ENCODE data around the gene PLCB3.

The PLCB3 gene

GRCh38 chr11:64297699-64298358 is 46.5 kb downstream of the PLCB3 start:
- no peaks in the 10 kb centered on the region for H3K79me2 ChIP-seq (ENCODE audit: insufficient read depth, low read length)
- no peak overlapping the region for H3K27ac ChIP-seq (ENCODE audit: low read depth, low read length)
- H3K9me2 ChIP-seq (replicated peaks; ENCODE audit: insufficient read depth, low read length), result no peaks in the 10 kb centered on the region
- no peak overlapping the region for H3K9ac ChIP-seq (ENCODE audit: low read length)
- H3K36me3 ChIP-seq (ENCODE audit: low read length), result no peaks in the 10 kb centered on the region
- H3K27me3 ChIP-seq (ENCODE audit: low read length), result no peaks in the 10 kb centered on the region
- no peak overlapping the region for H3K4me3 ChIP-seq (ENCODE audit: insufficient read depth, low read length, poor library complexity, severe bottlenecking)
- no peaks in the 10 kb centered on the region for H3F3A ChIP-seq (ENCODE audit: insufficient read depth)
- TF ChIP-seq, protein P1, sequence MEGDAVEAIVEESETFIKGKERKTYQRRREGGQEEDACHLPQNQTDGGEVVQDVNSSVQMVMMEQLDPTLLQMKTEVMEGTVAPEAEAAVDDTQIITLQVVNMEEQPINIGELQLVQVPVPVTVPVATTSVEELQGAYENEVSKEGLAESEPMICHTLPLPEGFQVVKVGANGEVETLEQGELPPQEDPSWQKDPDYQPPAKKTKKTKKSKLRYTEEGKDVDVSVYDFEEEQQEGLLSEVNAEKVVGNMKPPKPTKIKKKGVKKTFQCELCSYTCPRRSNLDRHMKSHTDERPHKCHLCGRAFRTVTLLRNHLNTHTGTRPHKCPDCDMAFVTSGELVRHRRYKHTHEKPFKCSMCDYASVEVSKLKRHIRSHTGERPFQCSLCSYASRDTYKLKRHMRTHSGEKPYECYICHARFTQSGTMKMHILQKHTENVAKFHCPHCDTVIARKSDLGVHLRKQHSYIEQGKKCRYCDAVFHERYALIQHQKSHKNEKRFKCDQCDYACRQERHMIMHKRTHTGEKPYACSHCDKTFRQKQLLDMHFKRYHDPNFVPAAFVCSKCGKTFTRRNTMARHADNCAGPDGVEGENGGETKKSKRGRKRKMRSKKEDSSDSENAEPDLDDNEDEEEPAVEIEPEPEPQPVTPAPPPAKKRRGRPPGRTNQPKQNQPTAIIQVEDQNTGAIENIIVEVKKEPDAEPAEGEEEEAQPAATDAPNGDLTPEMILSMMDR (IDR thresholded peaks at IDR 0.05; ENCODE audit: insufficient read depth, low read length, poor library complexity, severe bottlenecking), result no peak
- TF ChIP-seq EZH2phosphoT487 (conservative IDR thresholded peaks at IDR 0.05; ENCODE audit: low read length), result no peak
- no peaks in the 10 kb centered on the region for H3K9me3 ChIP-seq (ENCODE audit: insufficient read depth, low read length)
- no peaks in the 10 kb centered on the region for H4K20me1 ChIP-seq (ENCODE audit: low read depth, low read length)
- H2AFZ ChIP-seq (ENCODE audit: low read depth, low read length, severe bottlenecking), result no peak overlapping the region
- no peak overlapping the region for H3K4me2 ChIP-seq (ENCODE audit: low read depth, low read length, poor library complexity, severe bottlenecking)

DNA sequence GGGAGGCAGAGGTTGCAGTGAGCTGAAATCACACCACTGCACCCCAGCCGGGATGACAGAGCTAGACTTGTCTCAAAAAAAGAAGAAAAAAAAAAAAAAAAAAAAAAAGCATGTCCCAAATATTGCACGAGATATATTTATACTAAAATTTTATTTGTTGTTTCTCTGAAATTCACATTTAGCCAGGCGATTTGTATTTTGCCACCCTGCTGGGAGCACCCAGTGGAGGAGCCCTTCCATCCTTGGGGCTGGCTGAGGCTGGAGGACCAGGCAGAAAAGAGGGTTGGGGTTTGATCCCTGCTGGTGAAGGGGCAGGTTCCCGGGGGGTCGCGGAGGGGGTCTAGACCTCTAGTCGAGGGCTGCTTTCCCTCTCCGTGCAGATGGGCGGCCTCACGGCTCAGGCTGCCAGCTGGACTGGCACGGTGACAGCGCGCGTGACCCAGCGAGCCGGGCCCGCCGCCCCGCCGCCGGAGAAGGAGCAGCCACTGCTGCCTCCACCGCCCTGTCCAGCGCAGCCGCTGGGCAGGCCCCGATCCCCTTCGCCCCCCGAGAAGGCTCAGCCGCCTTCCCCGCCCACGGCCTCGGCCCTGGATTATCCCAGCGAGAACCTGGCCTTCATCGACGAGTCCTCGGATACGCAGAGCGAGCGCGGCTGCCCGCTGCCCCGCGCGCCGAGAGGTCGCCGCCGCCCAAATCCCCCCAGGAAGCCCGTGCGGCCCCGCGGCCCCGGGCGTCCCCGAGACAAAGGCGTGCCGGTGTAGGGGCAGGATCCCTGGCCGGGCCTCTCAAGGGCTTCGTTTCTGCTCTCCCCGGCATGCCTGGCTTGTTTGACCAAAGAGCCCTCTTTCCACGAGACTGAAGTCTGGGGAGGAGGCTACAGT is 47.9 kb downstream of the PLCB3 start:
- Histone ChIP-seq H3K9me3 (ENCODE audit: insufficient read depth, low read length) (no peaks in the 10 kb centered on the region), H3K9ac (ENCODE audit: low read length) (no peak overlapping the region), H4K20me1 (ENCODE audit: low read depth, low read length) (no peaks in the 10 kb centered on the region), H3K27ac (ENCODE audit: low read depth, low read length) (no peak overlapping the region), H3K9me2 (replicated peaks; ENCODE audit: insufficient read depth, low read length) (no peaks in the 10 kb centered on the region), H3K4me2 (ENCODE audit: low read depth, low read length, poor library complexity, severe bottlenecking) (no peak overlapping the region), H3F3A (ENCODE audit: insufficient read depth) (no peaks in the 10 kb centered on the region), H3K79me2 (ENCODE audit: insufficient read depth, low read length) (no peaks in the 10 kb centered on the region), H2AFZ (ENCODE audit: low read depth, low read length, severe bottlenecking) (no peak overlapping the region), H3K27me3 (ENCODE audit: low read length) (no peaks in the 10 kb centered on the region), H3K36me3 (ENCODE audit: low read length) (no peaks in the 10 kb centered on the region), H3K4me3 (ENCODE audit: insufficient read depth, low read length, poor library complexity, severe bottlenecking) (no peak overlapping the region)
- TF ChIP-seq, protein P1 (IDR thresholded peaks at IDR 0.05; ENCODE audit: insufficient read depth, low read length, poor library complexity, severe bottlenecking), result no peak
- no peak for TF ChIP-seq EZH2phosphoT487 (conservative IDR thresholded peaks at IDR 0.05; ENCODE audit: low read length)

GRCh38 chr11:64299847-64300648 is 48.7 kb downstream of the PLCB3 start, which contains the start of gene CATSPERZ:
Gene CATSPERZ, plus strand, starts transcription at chr11:64300358. Its CDS starts 53 bp downstream, at chr11:64300411.
- no peak within 1 kb of the TSS for H2AFZ ChIP-seq (ENCODE audit: low read depth, low read length, severe bottlenecking)
- H3K27me3 ChIP-seq (ENCODE audit: low read length), result no peaks in the 10 kb centered on the region
- H3K36me3 ChIP-seq (ENCODE audit: low read length), result no peaks in the 10 kb centered on the region
- H3K9ac ChIP-seq (ENCODE audit: low read length), result no peak within 1 kb of the TSS
- TF ChIP-seq, protein P1 (IDR thresholded peaks at IDR 0.05; ENCODE audit: insufficient read depth, low read length, poor library complexity, severe bottlenecking), result no peak
- no peak for TF ChIP-seq EZH2phosphoT487 (conservative IDR thresholded peaks at IDR 0.05; ENCODE audit: low read length)
- no peak within 1 kb of the TSS for H3K27ac ChIP-seq (ENCODE audit: low read depth, low read length)
- no peaks in the 10 kb centered on the region for H3K9me2 ChIP-seq (replicated peaks; ENCODE audit: insufficient read depth, low read length)
- no peaks in the 10 kb centered on the region for H4K20me1 ChIP-seq (ENCODE audit: low read depth, low read length)
- no peaks in the 10 kb centered on the region for H3K79me2 ChIP-seq (ENCODE audit: insufficient read depth, low read length)
- H3K4me2 ChIP-seq (ENCODE audit: low read depth, low read length, poor library complexity, severe bottlenecking), result peak within 1 kb of the TSS; percentile 13
- H3K9me3 ChIP-seq (ENCODE audit: insufficient read depth, low read length), result no peaks in the 10 kb centered on the region
- H3F3A ChIP-seq (ENCODE audit: insufficient read depth), result 0 out of 2 replicates have a peak, but pooled peaks cover 4% of the 10 kb centered on the region
- H3K4me3 ChIP-seq (ENCODE audit: insufficient read depth, low read length, poor library complexity, severe bottlenecking), result no peak within 1 kb of the TSS
